Vagina (tissue), 2 donors: Measurements from ENCODE around the gene FBXL17. TPM values are rescaled to one million over a fixed set of nuclear protein-coding genes. Genes with fewer than 3 reads are reported as not detected.

Experiments used
- DNase-seq, 2 donors: peaks; one replicate each; pipeline ENCODE4 v3.0.0-alpha.2; 2017; ENCODE audit errors: extremely low spot score in 2 of 2
- H3K27ac ChIP-seq: fragments of 200-600 bp; sonication (generic); one replicate; pipeline ENCODE4 v1.5.1; 2019
- H3K27me3 ChIP-seq: fragments of 200-600 bp; sonication (generic); one replicate; pipeline ENCODE4 v1.5.1; 2019
- H3K36me3 ChIP-seq, 2 donors: fragments of 200-600 bp; sonication (generic); one replicate each; pipeline ENCODE4 v1.5.1; 2017 to 2019
- H3K4me1 ChIP-seq: fragments of 200-600 bp; sonication (generic); one replicate; pipeline ENCODE4 v1.5.1; 2019
- H3K4me3 ChIP-seq, 2 donors: fragments of 200-600 bp; sonication (generic); 1 replicate in 1 of 2; 2 replicates in 1 of 2; pipeline ENCODE4 v1.5.1; 2016 to 2019
- H3K9me3 ChIP-seq: fragments of 200-600 bp; sonication (generic); one replicate; pipeline ENCODE4 v1.5.1; 2019
- CTCF ChIP-seq, 3 experiments: fragments of 450-650 bp in 2 of 3; fragments of 200-600 bp in 1 of 3; sonication (generic) in 1 of 3; IDR thresholded peaks; one replicate each; pipeline ENCODE4 v1.5.1; 2017 to 2019; ENCODE audit warnings: antibody characterized with exemption in 3 of 3, mild to moderate bottlenecking in 2 of 3, moderate library complexity in 2 of 3
- POLR2A ChIP-seq, 2 donors: fragments of 450-650 bp; IDR thresholded peaks; one replicate each; pipeline ENCODE4 v1.6.1; 2017; ENCODE audit warnings: antibody characterized with exemption in 2 of 2, mild to moderate bottlenecking in 2 of 2, moderate library complexity in 2 of 2
- POLR2AphosphoS5 ChIP-seq, 2 donors: sonication (generic); formaldehyde crosslinking; IDR thresholded peaks; one replicate each; pipeline ENCODE4 v1.9.0; 2017; ENCODE audit warnings: antibody characterized with exemption in 2 of 2, mild to moderate bottlenecking in 2 of 2, low read depth in 1 of 2; ENCODE audit not compliant: insufficient read depth in 1 of 2
- intact Hi-C: fragments of 100-400 bp; cut with DNase I; formaldehyde crosslinking; loops from one replicate; pipeline ENCODE4 v1.15.1; 2023
- total RNA-seq: library from RNA; depleted of rRNA; stranded (reverse); fragments of >200 nt; gene quantifications from one replicate; pipeline ENCODE4 v1.2.3, GENCODE V29; 2016

FBXL17 gene
- total RNA-seq, 1 donor from 2014 or later: 15.0 TPM

- Histone ChIP-seq H3K27me3 (no peaks in the 10 kb centered on the region), H3K4me3 (no peak overlapping the region), H3K4me1 (no peaks in the 10 kb centered on the region), H3K9me3 (no peaks in the 10 kb centered on the region), H3K36me3 (no peaks in the 10 kb centered on the region), H3K27ac (no peak overlapping the region)
- intact Hi-C loops: no loop called here
- no peak for TF ChIP-seq POLR2AphosphoS5 (IDR thresholded peaks at IDR 0.05; ENCODE audit: insufficient read depth in 1 of 2, low read depth in 1 of 2)
- no peak for DNase-seq
These were observed 25.6 kb downstream of the FBXL17 start for GRCh38 chr5:108356286-108356685.

GRCh38 chr5:108353087-108353486 lies 28.8 kb downstream of the FBXL17 start:
- intact Hi-C loops: no loop called here
- Histone ChIP-seq H3K36me3 (no peaks in the 10 kb centered on the region), H3K27me3 (no peaks in the 10 kb centered on the region), H3K27ac (no peak overlapping the region), H3K9me3 (no peaks in the 10 kb centered on the region), H3K4me3 (no peak overlapping the region), H3K4me1 (no peaks in the 10 kb centered on the region)
- no peak for DNase-seq
- TF ChIP-seq CTCF (IDR thresholded peaks at IDR 0.05): no peak
- no peak for TF ChIP-seq POLR2AphosphoS5 (IDR thresholded peaks at IDR 0.05; ENCODE audit: insufficient read depth in 1 of 2, low read depth in 1 of 2)
- no peak for TF ChIP-seq POLR2A (IDR thresholded peaks at IDR 0.05)

- no peak overlapping the region for H3K27ac ChIP-seq
- TF ChIP-seq CTCF (IDR thresholded peaks at IDR 0.05) (no peak), POLR2A (IDR thresholded peaks at IDR 0.05) (no peak), POLR2AphosphoS5 (IDR thresholded peaks at IDR 0.05; ENCODE audit: insufficient read depth in 1 of 2, low read depth in 1 of 2) (no peak)
- no peak overlapping the region for H3K4me3 ChIP-seq
- intact Hi-C loops: no loop called here
- no peaks in the 10 kb centered on the region for H3K27me3 ChIP-seq
- no peak for DNase-seq
- H3K4me1 ChIP-seq: no peaks in the 10 kb centered on the region
- H3K9me3 ChIP-seq: no peaks in the 10 kb centered on the region
- H3K36me3 ChIP-seq: no peaks in the 10 kb centered on the region
These were observed 36.2 kb downstream of the FBXL17 start for GRCh38 chr5:108345541-108346171.

GRCh38 chr5:108344103-108344822 lies 37.6 kb downstream of the FBXL17 start:
- no peak for TF ChIP-seq POLR2AphosphoS5 (IDR thresholded peaks at IDR 0.05; ENCODE audit: insufficient read depth in 1 of 2, low read depth in 1 of 2)
- TF ChIP-seq CTCF (IDR thresholded peaks at IDR 0.05): no peak
- TF ChIP-seq POLR2A (IDR thresholded peaks at IDR 0.05): no peak
- Histone ChIP-seq H3K27ac (no peak overlapping the region), H3K4me3 (no peak overlapping the region), H3K4me1 (no peaks in the 10 kb centered on the region), H3K27me3 (no peaks in the 10 kb centered on the region), H3K9me3 (no peaks in the 10 kb centered on the region), H3K36me3 (no peaks in the 10 kb centered on the region)
- intact Hi-C loops: no loop called here
- no peak for DNase-seq

- DNase-seq: no peak
- Histone ChIP-seq H3K4me3 (no peak overlapping the region), H3K9me3 (no peaks in the 10 kb centered on the region), H3K27me3 (no peaks in the 10 kb centered on the region), H3K27ac (no peak overlapping the region), H3K36me3 (no peaks in the 10 kb centered on the region), H3K4me1 (no peaks in the 10 kb centered on the region)
- TF ChIP-seq CTCF (IDR thresholded peaks at IDR 0.05) (no peak), POLR2A (IDR thresholded peaks at IDR 0.05) (no peak), POLR2AphosphoS5 (IDR thresholded peaks at IDR 0.05; ENCODE audit: insufficient read depth in 1 of 2, low read depth in 1 of 2) (no peak)
- intact Hi-C loops: no loop called here
These were observed 40.0 kb downstream of the FBXL17 start for GRCh38 chr5:108341866-108342265.
